ENCODE results near the gene POLN.
"Not testable (repeated sequence)": the region's sequence is repeated elsewhere in the genome, so short reads cannot be mapped to it uniquely, and the experiment has no call there.

The POLN gene

DNA sequence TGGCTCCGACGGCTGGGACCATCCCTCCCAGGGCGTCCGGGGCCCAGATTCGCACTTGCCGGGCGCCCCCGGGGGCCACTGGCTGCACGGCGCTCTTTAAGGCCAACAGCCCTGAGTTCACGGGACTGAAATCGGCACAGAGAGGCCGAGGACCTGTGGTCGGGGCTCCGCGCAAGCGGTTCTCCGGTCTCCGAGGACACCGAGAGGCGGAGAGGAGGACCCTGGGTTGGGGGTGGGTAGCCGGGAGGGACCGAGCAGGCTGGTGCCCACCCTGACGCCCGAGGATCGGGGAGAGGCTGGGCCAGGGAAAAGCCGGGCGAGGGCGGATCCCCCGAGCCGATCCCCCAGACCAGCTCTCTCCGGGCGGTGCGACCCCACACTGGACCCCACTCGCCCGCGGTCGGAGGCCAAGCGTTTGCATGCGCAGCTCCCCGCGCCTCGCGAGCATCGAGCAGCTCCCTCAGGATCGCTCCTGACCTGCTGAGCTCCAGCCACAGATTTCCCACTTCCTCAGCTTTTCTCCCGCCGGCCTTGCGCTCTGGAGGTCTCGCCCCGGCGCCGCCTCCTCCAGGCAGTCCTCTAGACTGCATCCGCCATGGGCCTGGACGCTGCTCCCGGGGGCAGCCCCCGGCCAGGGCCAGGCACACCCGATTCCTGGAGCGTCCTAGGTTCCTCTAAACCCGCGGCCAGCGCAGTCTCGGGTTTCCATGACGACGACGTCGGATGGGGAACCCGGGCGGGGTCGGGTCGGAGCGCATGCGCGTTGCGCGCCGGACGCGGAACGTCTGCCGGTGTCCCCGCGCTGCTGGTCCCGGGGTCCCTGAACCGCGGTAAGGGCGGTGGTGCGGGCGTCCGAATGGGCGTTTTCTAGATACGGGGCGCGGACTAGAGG is 200.4 kb downstream of the POLN start:
- DNase-seq (ENCODE audit: low read depth), result peak; percentile 66

GRCh38 chr4:2040391-2041238 is 201.3 kb downstream of the POLN start:
- DNase-seq (ENCODE audit: low read depth), result no peak

DNA sequence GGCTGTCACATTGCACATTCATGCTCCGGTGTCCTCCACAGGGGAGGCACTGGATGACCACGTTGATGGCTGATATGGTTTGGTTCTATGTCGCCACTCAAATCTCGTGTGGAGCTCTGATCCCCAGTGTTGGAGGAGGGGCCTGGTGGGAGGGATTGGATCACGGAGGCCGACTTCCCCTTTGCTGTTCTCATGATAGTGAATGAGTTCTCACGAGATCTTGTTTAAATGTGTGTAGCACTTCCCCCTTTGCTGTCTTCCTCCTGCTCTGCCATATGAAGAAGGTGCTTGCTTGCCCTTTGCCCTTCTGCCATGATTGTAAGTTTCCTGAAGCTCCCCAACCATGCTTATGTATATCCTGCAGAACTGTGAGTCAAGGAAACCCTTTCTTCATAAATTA is 205.1 kb downstream of the POLN start:
- DNase-seq (ENCODE audit: low read depth), result no peak

DNA sequence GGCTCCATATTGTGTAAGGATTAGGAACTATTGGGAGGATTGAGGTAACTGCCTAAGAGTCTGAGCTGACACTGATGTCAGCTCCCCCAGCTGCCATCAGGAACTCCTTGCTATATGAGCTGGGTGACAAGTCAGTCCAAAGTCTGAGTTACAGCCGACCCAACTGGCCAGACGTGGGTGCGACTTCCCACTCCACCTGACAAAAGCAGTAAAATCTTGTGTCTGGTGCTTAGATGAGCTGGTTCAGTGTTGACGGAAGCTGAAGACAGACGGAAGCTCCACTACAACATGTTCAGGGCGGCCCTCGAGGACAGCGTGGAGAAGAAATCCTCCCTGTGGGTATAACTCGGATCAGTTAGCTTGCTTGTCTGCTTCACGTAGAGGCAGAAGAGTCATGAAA is 205.6 kb downstream of the POLN start:
- DNase-seq (ENCODE audit: low read depth), result no peak

DNA sequence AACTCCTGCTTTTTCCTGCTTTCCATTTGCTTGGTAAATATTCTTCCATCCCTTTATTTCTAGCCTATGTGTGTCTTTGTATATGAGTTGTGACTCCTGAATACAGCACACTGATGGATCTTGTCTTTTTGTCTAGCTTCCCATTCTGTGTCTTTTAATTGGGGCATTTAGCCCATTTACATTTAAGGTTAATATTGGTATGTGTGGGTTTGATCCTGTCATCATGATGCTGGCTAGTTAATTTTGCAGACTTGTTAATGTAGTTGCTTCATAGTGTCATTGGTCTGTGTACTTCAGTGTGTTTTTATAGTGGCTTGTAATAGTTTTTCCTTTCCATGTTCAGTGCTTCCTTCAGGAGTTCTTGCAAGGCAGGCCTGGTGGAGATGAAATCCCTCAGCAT is 210.8 kb downstream of the POLN start:
- not testable (repeated sequence) for DNase-seq (ENCODE audit: low read depth)

DNA sequence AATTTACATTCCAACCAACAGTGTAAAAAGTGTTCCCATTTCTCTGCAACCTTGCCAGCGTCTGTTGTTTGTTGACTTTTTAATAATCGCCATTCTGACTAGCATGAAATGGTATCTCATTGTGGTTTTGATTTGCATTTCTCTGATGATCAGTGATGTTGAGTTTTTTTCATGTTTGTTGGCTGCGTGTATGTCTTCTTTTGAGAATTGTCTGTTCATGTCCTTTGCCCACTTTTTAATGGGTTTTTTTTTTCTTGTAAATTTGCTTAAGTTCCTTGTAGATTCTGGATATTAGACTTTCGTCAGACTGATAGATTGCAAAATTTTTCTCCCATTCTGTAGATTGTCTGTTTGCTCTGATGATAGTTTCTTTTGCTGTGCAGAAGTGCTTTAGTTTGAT is 214.8 kb downstream of the POLN start:
- not testable (repeated sequence) for DNase-seq (ENCODE audit: low read depth)

- DNase-seq (ENCODE audit: low read depth), result no peak
Measured at GRCh38 chr4:2025817-2026216, 216.1 kb downstream of the POLN start.

DNA sequence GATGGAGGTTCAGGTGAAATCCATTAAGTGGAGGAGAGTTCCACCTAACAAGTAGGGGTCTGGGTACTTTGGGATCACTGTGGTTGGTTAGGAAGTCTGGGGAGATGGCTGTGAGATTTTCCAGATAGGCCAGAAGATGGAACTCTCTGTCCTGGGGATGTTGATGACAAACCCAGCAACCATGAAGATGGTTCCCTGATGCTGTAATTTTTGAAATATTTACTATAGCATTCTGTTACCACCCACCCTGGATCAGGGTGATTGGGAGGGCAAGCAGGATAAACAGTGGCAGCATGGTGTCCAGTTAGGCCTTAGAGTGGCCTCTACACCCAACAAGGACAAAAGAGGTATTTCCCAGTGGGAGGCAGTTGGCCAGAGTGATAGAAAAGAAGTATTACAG is 217.2 kb downstream of the POLN start:
- DNase-seq (ENCODE audit: low read depth), result no peak

Measured in HS-27A (cell line).